Trophoblast cell (in vitro differentiated cells and primary cell): ENCODE measurements around the gene RNASE8. TPM values are rescaled to one million over a fixed set of nuclear protein-coding genes. Genes with fewer than 3 reads are reported as not detected.
"Not testable (repeated sequence)": the region's sequence is repeated elsewhere in the genome, so short reads cannot be mapped to it uniquely, and the experiment has no call there.

Experiments used
- DNase-seq, 2 donors: peaks; one replicate each; pipeline ENCODE4 v3.0.0-alpha.2; 2016
- H2AFZ ChIP-seq: 2 replicates; pipeline ENCODE4 v1.6.1; 2013; ENCODE audit warnings: low read length, moderate library complexity, mild to moderate bottlenecking; ENCODE audit not compliant: insufficient read depth, poor library complexity
- H2AK5ac ChIP-seq: 2 replicates; pipeline ENCODE4 v1.6.1; 2013; ENCODE audit warnings: mild to moderate bottlenecking, low read length
- H2BK120ac ChIP-seq: 2 replicates; pipeline ENCODE4 v1.6.1; 2013; ENCODE audit warnings: low read length, mild to moderate bottlenecking, moderate library complexity; ENCODE audit not compliant: insufficient read depth, poor library complexity
- H2BK12ac ChIP-seq: 2 replicates; pipeline ENCODE4 v1.6.1; 2013; ENCODE audit warnings: mild to moderate bottlenecking, low read length, moderate library complexity
- H2BK5ac ChIP-seq: 2 replicates; pipeline ENCODE4 v1.6.1; 2013; ENCODE audit warnings: low read length, low read depth, moderate library complexity, mild to moderate bottlenecking; ENCODE audit not compliant: poor library complexity
- H3K14ac ChIP-seq: 2 replicates; pipeline ENCODE4 v1.6.1; 2013; ENCODE audit warnings: mild to moderate bottlenecking, low read length
- H3K18ac ChIP-seq: 2 replicates; pipeline ENCODE4 v1.6.1; 2013; ENCODE audit warnings: mild to moderate bottlenecking, low read length
- H3K23ac ChIP-seq: 2 replicates; pipeline ENCODE4 v1.6.1; 2013; ENCODE audit warnings: low read length
- H3K27ac ChIP-seq: 2 replicates; pipeline ENCODE4 v1.5.1; 2013; ENCODE audit warnings: low read depth, mild to moderate bottlenecking, inconsistent platforms, low read length, moderate library complexity
- H3K27me3 ChIP-seq: 2 replicates; pipeline ENCODE4 v1.6.1; 2013; ENCODE audit warnings: inconsistent platforms, mild to moderate bottlenecking, low read length, moderate library complexity; ENCODE audit not compliant: insufficient read depth
- H3K36me3 ChIP-seq, 2 experiments: 1 replicate in 1 of 2; 2 replicates in 1 of 2; pipeline ENCODE4 v1.6.1; 2013; ENCODE audit warnings: low read length in 2 of 2, mild to moderate bottlenecking in 2 of 2, moderate library complexity in 1 of 2; ENCODE audit not compliant: insufficient read depth in 2 of 2, control insufficient read depth in 1 of 2
- H3K4ac ChIP-seq: 2 replicates; pipeline ENCODE4 v1.6.1; 2013; ENCODE audit warnings: low read depth, mild to moderate bottlenecking, low read length, moderate library complexity
- H3K4me1 ChIP-seq, 2 experiments: 1 replicate in 1 of 2; 2 replicates in 1 of 2; pipeline ENCODE4 v1.6.1; 2013; ENCODE audit warnings: low read length in 2 of 2, mild to moderate bottlenecking in 2 of 2, moderate library complexity in 1 of 2; ENCODE audit not compliant: insufficient read depth in 2 of 2, control insufficient read depth in 1 of 2
- H3K4me2 ChIP-seq: 2 replicates; pipeline ENCODE4 v1.6.1; 2013; ENCODE audit warnings: inconsistent platforms, mild to moderate bottlenecking, low read length, moderate library complexity
- H3K4me3 ChIP-seq: 2 replicates; pipeline ENCODE4 v1.5.1; 2013; ENCODE audit warnings: mild to moderate bottlenecking, low read depth, low read length, inconsistent platforms
- H3K79me1 ChIP-seq: one replicate; pipeline ENCODE4 v1.6.1; 2013; ENCODE audit warnings: low read length
- H3K79me2 ChIP-seq: 2 replicates; pipeline ENCODE4 v1.6.1; 2013; ENCODE audit warnings: low read length, mild to moderate bottlenecking; ENCODE audit not compliant: control insufficient read depth, insufficient read depth, poor library complexity
- H3K9ac ChIP-seq: 2 replicates; pipeline ENCODE4 v1.6.1; 2013; ENCODE audit warnings: mild to moderate bottlenecking, low read length
- H3K9me3 ChIP-seq: 2 replicates; pipeline ENCODE4 v1.6.1; 2013; ENCODE audit warnings: low read depth, mild to moderate bottlenecking, control low read depth, inconsistent platforms, low read length; ENCODE audit not compliant: insufficient read depth
- H4K12ac ChIP-seq: 2 replicates; pipeline ENCODE4 v1.6.1; 2013; ENCODE audit warnings: low read depth, mild to moderate bottlenecking, low read length, moderate library complexity
- H4K8ac ChIP-seq: 2 replicates; pipeline ENCODE4 v1.6.1; 2013; ENCODE audit warnings: low read depth, mild to moderate bottlenecking, low read length, moderate library complexity
- H4K91ac ChIP-seq: one replicate; pipeline ENCODE4 v1.6.1; 2013; ENCODE audit warnings: low read depth, mild to moderate bottlenecking, low read length, moderate library complexity
- WGBS: extraction: QIAGEN DNeasy Blood & Tissue Kit; methylation state at CpG from one replicate; pipeline ENCODE4 v1.1.7; 2013; ENCODE audit warnings: missing lambda C conversion rate; ENCODE audit not compliant: insufficient read length, insufficient coverage; ENCODE audit errors: extremely low coverage; 5-methylcytosine and 5-hydroxymethylcytosine counted together
- polyA plus RNA-seq: library from polyadenylated mRNA; stranded (reverse); fragments of 200-250 nt; gene quantifications from 2 replicates; pipeline ENCODE4 v1.2.3, GENCODE V29; 2013

RNASE8 gene, protein sequence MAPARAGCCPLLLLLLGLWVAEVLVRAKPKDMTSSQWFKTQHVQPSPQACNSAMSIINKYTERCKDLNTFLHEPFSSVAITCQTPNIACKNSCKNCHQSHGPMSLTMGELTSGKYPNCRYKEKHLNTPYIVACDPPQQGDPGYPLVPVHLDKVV
- not detected in 2 replicates for polyA plus RNA-seq

DNA sequence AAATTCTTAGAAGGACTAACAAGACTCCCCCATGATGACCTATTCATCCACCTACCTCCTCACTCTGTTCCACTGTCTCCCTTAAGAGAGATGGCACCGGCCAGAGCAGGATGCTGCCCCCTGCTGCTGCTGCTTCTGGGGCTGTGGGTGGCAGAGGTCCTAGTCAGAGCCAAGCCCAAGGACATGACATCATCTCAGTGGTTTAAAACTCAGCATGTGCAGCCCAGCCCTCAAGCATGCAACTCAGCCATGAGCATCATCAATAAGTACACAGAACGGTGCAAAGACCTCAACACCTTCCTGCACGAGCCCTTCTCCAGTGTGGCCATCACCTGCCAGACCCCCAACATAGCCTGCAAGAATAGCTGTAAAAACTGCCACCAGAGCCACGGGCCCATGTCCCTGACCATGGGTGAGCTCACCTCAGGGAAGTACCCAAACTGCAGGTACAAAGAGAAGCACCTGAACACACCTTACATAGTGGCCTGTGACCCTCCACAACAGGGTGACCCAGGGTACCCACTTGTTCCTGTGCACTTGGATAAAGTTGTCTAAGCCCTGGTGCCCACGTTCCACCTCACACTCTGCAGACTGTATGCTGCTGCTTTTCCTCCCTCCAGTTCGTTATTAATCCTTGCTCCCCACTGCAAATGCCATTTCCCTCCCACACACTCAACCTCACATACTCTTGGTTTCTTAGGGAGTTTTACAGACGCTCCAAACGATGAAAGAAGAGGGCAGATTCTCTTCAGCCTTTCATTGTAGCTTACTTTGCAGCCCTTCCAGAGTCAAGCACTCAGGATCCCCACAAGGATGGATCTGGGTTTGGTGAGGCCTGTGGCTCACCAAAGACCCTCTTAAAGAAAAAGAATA is at the start of gene RNASE8:
Gene RNASE8, plus strand, starts transcription at position 20 of the 873 bp plus-strand sequence. Its CDS starts 71 bp downstream, at position 91.
- DNase-seq: no peak
- Histone ChIP-seq H2AK5ac (no peak within 1 kb of the TSS), H4K91ac (no peak within 1 kb of the TSS), H2BK12ac (no peak within 1 kb of the TSS), H3K36me3 (no peaks in the 10 kb centered on the region), H3K18ac (no peak within 1 kb of the TSS), H3K4me1 (peaks cover 2 to 3% of the 10 kb centered on the region in 2 experiments), H2AFZ (no peak within 1 kb of the TSS), H3K23ac (no peak within 1 kb of the TSS), H3K9ac (no peak within 1 kb of the TSS), H3K9me3 (no peaks in the 10 kb centered on the region), H3K79me2 (no peaks in the 10 kb centered on the region), H3K4me2 (no peak within 1 kb of the TSS), H2BK120ac (no peak within 1 kb of the TSS), H2BK5ac (no peak within 1 kb of the TSS), H3K27me3 (no peaks in the 10 kb centered on the region), H3K4me3 (peak within 1 kb of the TSS; percentile 9), H3K14ac (no peak within 1 kb of the TSS), H3K27ac (no peak within 1 kb of the TSS), H3K4ac (no peak within 1 kb of the TSS), H4K12ac (no peak within 1 kb of the TSS), H3K79me1 (no peaks in the 10 kb centered on the region), H4K8ac (no peak within 1 kb of the TSS)
- WGBS: no CpG with 5 or more reads among the region's 8 CpGs

DNA sequence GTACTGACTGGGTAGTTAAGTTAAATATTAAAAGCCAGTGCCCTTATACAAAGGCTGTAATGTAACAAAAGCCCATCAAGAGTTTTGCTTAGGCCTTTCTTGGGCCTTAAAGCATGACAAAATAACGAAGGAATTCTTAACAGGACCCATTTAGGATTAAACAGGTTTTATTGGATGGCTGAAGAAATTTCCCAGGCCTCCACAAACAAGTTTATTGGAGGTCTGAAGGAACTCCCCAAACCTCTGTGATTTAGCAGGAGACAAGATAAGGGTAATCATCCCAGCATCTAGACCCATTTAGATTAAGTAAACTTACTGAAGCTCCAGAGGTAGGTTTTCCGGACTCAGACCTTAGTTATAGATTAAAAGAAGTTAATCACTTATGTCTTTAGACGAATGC is 47.9 kb upstream of the RNASE8 start:
- not testable (repeated sequence) for H3K4me3 ChIP-seq, H3K14ac ChIP-seq, H3K36me3 ChIP-seq, H2BK12ac ChIP-seq, H3K79me1 ChIP-seq, H3K4ac ChIP-seq, H3K9ac ChIP-seq, H2AFZ ChIP-seq, H4K91ac ChIP-seq, H2BK5ac ChIP-seq, H3K23ac ChIP-seq, H3K18ac ChIP-seq, H3K4me2 ChIP-seq, H3K79me2 ChIP-seq, H4K12ac ChIP-seq, H3K9me3 ChIP-seq, H4K8ac ChIP-seq, H3K27me3 ChIP-seq, H3K27ac ChIP-seq, H3K4me1 ChIP-seq, H2AK5ac ChIP-seq, DNase-seq, H2BK120ac ChIP-seq
- WGBS: no CpG with 5 or more reads among the region's 3 CpGs

DNA sequence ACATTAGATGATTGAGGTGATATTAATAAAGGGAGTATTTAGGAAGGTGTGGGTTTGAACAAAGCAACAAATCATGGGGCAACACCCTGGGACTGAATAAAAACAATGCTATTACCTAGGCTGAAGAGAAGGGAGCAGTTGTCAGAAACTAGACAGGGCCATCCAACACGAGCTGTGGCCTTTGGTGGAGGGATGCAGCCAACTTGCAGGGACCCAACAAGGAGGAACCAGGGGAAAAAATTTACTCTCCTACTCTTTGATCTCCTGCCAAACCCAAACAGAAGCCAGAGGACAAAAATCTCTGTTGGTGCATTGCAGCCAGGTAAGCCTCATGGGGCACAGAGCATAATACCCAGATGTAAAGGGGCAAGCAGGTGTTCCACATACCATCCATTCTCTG is 46.5 kb upstream of the RNASE8 start:
- H3K4me2 ChIP-seq: no peak overlapping the region
- H3K27me3 ChIP-seq: no peaks in the 10 kb centered on the region
- H3K36me3 ChIP-seq: no peaks in the 10 kb centered on the region
- H3K4me3 ChIP-seq: no peak overlapping the region
- no peak overlapping the region for H4K8ac ChIP-seq
- H3K4me1 ChIP-seq: no peaks in the 10 kb centered on the region
- no peak overlapping the region for H4K91ac ChIP-seq
- H2BK120ac ChIP-seq: no peak overlapping the region
- WGBS: no CpG with 5 or more reads among the region's 1 CpG
- H3K14ac ChIP-seq: no peak overlapping the region
- H3K23ac ChIP-seq: no peak overlapping the region
- H2BK5ac ChIP-seq: no peak overlapping the region
- H3K9me3 ChIP-seq: no peaks in the 10 kb centered on the region
- no peak overlapping the region for H2AK5ac ChIP-seq
- no peaks in the 10 kb centered on the region for H3K79me2 ChIP-seq
- H3K79me1 ChIP-seq: no peaks in the 10 kb centered on the region
- no peak overlapping the region for H3K18ac ChIP-seq
- no peak overlapping the region for H2AFZ ChIP-seq
- no peak overlapping the region for H3K27ac ChIP-seq
- H3K4ac ChIP-seq: no peak overlapping the region
- no peak overlapping the region for H3K9ac ChIP-seq
- no peak overlapping the region for H4K12ac ChIP-seq
- no peak overlapping the region for H2BK12ac ChIP-seq
- no peak for DNase-seq

DNA sequence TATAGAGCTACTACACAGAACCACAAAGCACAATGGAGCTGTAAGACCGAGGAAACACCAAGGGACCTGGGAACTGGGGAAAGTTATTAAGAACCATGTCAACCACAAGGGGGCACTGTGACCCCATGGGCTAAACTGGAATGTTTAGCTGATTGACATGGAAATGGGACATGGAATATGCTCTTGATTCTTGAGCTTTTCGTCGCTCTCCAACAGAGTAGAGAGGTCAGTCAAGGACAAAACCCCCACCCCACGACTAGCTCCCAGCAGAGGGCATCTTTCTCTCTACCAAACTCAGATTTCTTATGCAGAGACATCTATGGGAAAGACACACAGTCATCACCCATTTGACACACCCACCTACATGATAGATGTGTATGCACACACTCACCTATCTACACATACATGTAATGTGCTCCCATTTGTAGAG is 42.8 kb upstream of the RNASE8 start:
- peaks cover 0 to 10% of the 10 kb centered on the region in 2 experiments for H3K36me3 ChIP-seq
- H3K79me2 ChIP-seq: no peaks in the 10 kb centered on the region
- DNase-seq: peak; percentile 84 to 98
- no peak overlapping the region for H4K12ac ChIP-seq
- H3K9me3 ChIP-seq: no peaks in the 10 kb centered on the region
- no peak overlapping the region for H3K9ac ChIP-seq
- H2AK5ac ChIP-seq: no peak overlapping the region
- H3K4me2 ChIP-seq: no peak overlapping the region
- H3K27ac ChIP-seq: no peak overlapping the region
- H3K4ac ChIP-seq: no peak overlapping the region
- no peak overlapping the region for H2BK5ac ChIP-seq
- H3K27me3 ChIP-seq: no peaks in the 10 kb centered on the region
- H3K4me3 ChIP-seq: no peak overlapping the region
- no peak overlapping the region for H4K8ac ChIP-seq
- H2AFZ ChIP-seq: no peak overlapping the region
- no peak overlapping the region for H3K23ac ChIP-seq
- WGBS: no CpG with 5 or more reads among the region's 4 CpGs
- H4K91ac ChIP-seq: no peak overlapping the region
- H3K14ac ChIP-seq: no peak overlapping the region
- H3K79me1 ChIP-seq: no peaks in the 10 kb centered on the region
- no peak overlapping the region for H3K18ac ChIP-seq
- H3K4me1 ChIP-seq: peaks cover 0 to 4% of the 10 kb centered on the region in 2 experiments
- no peak overlapping the region for H2BK120ac ChIP-seq
- H2BK12ac ChIP-seq: no peak overlapping the region
